Spleen (tissue), 7 donors: ENCODE results near the gene KLRK1.

Experiments
- POLR2A ChIP-seq, 3 donors: fragments of 450-650 bp; IDR thresholded peaks; one replicate each; pipeline ENCODE4 v1.5.1; 2017; ENCODE audit warnings: antibody characterized with exemption in 3 of 3, mild to moderate bottlenecking in 1 of 3
- POLR2AphosphoS5 ChIP-seq, 3 donors: sonication (generic); formaldehyde crosslinking; IDR thresholded peaks; one replicate each; pipeline ENCODE4 v1.5.1; 2017; ENCODE audit warnings: antibody characterized with exemption in 3 of 3
- TF ChIP-seq, protein P1 (sequence below), 11 experiments: fragments of 200-600 bp in 7 of 11; fragments of 450-650 bp in 4 of 11; sonication (generic) in 4 of 11; IDR thresholded peaks in 8 of 11; conservative IDR thresholded peaks in 3 of 11; 1 replicate in 7 of 11; 2 replicates in 4 of 11; pipeline versions ENCODE4 v1.4.0 to v1.8.0; 2016 to 2021; ENCODE audit warnings: antibody characterized with exemption in 11 of 11, inconsistent platforms in 4 of 11, mild to moderate bottlenecking in 1 of 11
- donor health status: DM: no; HTN: no; CAD: no; lungs with moderate emphysema.
- donor health status: DM: no; HTN: no; CAD: no.
- donor health status: DM: no; HTN: no; CAD: no.

GRCh38 chr12:10386857-10387256 lies 3.0 kb downstream of the KLRK1 start:
- TF ChIP-seq POLR2A (IDR thresholded peaks at IDR 0.05) (no peak), POLR2AphosphoS5 (IDR thresholded peaks at IDR 0.05) (no peak)
- TF ChIP-seq, protein P1, sequence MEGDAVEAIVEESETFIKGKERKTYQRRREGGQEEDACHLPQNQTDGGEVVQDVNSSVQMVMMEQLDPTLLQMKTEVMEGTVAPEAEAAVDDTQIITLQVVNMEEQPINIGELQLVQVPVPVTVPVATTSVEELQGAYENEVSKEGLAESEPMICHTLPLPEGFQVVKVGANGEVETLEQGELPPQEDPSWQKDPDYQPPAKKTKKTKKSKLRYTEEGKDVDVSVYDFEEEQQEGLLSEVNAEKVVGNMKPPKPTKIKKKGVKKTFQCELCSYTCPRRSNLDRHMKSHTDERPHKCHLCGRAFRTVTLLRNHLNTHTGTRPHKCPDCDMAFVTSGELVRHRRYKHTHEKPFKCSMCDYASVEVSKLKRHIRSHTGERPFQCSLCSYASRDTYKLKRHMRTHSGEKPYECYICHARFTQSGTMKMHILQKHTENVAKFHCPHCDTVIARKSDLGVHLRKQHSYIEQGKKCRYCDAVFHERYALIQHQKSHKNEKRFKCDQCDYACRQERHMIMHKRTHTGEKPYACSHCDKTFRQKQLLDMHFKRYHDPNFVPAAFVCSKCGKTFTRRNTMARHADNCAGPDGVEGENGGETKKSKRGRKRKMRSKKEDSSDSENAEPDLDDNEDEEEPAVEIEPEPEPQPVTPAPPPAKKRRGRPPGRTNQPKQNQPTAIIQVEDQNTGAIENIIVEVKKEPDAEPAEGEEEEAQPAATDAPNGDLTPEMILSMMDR (IDR thresholded peaks at IDR 0.05 in 8 of 11, conservative IDR thresholded peaks at IDR 0.05 in 3 of 11): no peak
